Suprapubic skin (tissue), 4 donors: ENCODE measurements around the gene PLEKHG4. TPM values are rescaled to one million over a fixed set of nuclear protein-coding genes. Genes with fewer than 3 reads are reported as not detected.
A peak's percentile ranks its signal among the peaks of the same experiment; 100 is the strongest.

Source experiments
- DNase-seq, 2 donors: peaks; one replicate each; pipeline ENCODE4 v3.0.0-alpha.2; 2019; ENCODE audit warnings: low spot score in 2 of 2
- H3K27ac ChIP-seq: fragments of 200-600 bp; sonication (generic); one replicate; pipeline ENCODE4 v1.5.1; 2019
- H3K27me3 ChIP-seq: fragments of 200-600 bp; sonication (generic); one replicate; pipeline ENCODE4 v1.5.1; 2019
- H3K36me3 ChIP-seq: fragments of 200-600 bp; sonication (generic); one replicate; pipeline ENCODE4 v1.5.1; 2019
- H3K4me1 ChIP-seq: fragments of 200-600 bp; sonication (generic); one replicate; pipeline ENCODE4 v1.5.1; 2019
- H3K4me3 ChIP-seq: fragments of 200-600 bp; sonication (generic); one replicate; pipeline ENCODE4 v1.5.1; 2019; ENCODE audit warnings: mild to moderate bottlenecking
- H3K9me3 ChIP-seq: fragments of 200-600 bp; sonication (generic); one replicate; pipeline ENCODE4 v1.5.1; 2019
- CTCF ChIP-seq, 2 donors: fragments of 200-600 bp in 1 of 2; fragments of 450-650 bp in 1 of 2; sonication (generic) in 1 of 2; IDR thresholded peaks; one replicate each; pipeline ENCODE4 v1.5.1; 2016 to 2019; ENCODE audit warnings: antibody characterized with exemption in 2 of 2, mild to moderate bottlenecking in 1 of 2, moderate library complexity in 1 of 2
- EP300 ChIP-seq: sonication (generic); formaldehyde crosslinking; IDR thresholded peaks from one replicate; pipeline ENCODE4 v1.6.1; 2017; ENCODE audit warnings: antibody characterized with exemption
- POLR2A ChIP-seq, 2 donors: fragments of 450-650 bp; IDR thresholded peaks; one replicate each; pipeline ENCODE4 v1.6.1; 2017; ENCODE audit warnings: antibody characterized with exemption in 2 of 2, mild to moderate bottlenecking in 2 of 2, moderate library complexity in 2 of 2
- POLR2AphosphoS5 ChIP-seq, 3 donors: sonication (generic); formaldehyde crosslinking; IDR thresholded peaks; one replicate each; pipeline ENCODE4 v1.6.1; 2017; ENCODE audit warnings: antibody characterized with exemption in 3 of 3
- WGBS: methylation state at CpG from one replicate; pipeline ENCODE4 v1.1.5; 2018; 5-methylcytosine and 5-hydroxymethylcytosine counted together
- total RNA-seq, 4 donors: library from RNA; depleted of rRNA; stranded (reverse); fragments of >200 nt; gene quantifications; one replicate each; pipeline ENCODE4 v1.1.0, GENCODE V29; 2016

The PLEKHG4 gene
- total RNA-seq, 4 donors from 2014 or later, result 13.8 to 36.8 (median 26.9) TPM

DNA sequence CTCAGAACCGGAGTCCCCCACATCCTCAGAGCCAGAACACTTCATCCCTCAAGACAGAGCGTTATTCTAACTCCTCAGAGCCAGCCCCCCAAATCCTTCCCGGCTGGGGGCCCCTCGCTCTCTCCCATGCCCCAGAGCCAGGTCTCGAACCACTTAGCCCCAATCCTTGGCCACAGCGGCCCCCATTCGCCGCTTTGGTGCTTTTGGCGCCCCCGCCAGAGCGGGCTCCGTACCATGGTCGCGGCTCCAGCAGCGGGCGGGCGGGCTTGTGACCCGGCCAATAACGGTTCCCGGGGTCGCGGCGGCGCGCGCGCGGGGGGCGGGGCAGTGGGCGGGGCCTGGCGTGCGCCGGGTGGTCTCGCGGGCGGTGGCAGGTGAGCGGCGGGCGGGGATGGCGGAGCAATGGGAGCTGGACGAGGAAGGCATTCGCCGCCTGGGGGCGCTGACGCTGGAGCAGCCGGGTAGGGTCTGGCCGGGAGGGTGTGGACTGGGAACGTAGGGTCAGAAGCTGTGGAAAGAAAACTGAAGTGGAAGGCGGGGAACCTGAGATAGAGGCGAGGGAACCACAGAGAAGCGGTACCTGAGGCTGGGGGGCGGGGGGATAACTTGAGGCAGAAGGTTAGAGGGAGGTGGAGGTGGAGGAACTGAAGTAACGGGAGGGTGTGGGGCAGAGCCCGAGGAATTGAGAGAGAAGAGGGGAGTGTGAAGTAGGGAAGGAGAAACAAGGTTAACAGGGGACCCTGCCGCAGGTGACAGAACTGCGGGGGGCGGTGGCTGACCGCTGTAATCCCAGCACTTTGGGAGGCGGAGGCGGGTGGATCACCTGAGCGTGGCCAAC, 47.4 kb downstream of the PLEKHG4 start, which contains the start of the genes KCTD19 and LRRC36:
KCTD19 (minus strand) TSS at position 270 of the 838 bp plus-strand sequence; CDS start at position 236, 34 bp downstream.
LRRC36 (plus strand) TSS at position 344 of the 838 bp plus-strand sequence; CDS start at position 392, 48 bp downstream.
- peak in 1 of 2 donors; percentile 51 for TF ChIP-seq CTCF (IDR thresholded peaks at IDR 0.05)
- TF ChIP-seq POLR2AphosphoS5 (IDR thresholded peaks at IDR 0.05), result no peak
- no peaks in the 10 kb centered on the region for H3K36me3 ChIP-seq
- no peaks in the 10 kb centered on the region for H3K27me3 ChIP-seq
- H3K27ac ChIP-seq, result no peak within 1 kb of the TSS
- peak within 1 kb of the TSS; percentile 50 for H3K4me3 ChIP-seq
- DNase-seq, result peak; percentile 77 to 86
- H3K9me3 ChIP-seq, result no peaks in the 10 kb centered on the region
- 12% methylated on average over 34 of the region's 61 CpGs for WGBS
- H3K4me1 ChIP-seq, result peaks cover 17% of the 10 kb centered on the region

DNA sequence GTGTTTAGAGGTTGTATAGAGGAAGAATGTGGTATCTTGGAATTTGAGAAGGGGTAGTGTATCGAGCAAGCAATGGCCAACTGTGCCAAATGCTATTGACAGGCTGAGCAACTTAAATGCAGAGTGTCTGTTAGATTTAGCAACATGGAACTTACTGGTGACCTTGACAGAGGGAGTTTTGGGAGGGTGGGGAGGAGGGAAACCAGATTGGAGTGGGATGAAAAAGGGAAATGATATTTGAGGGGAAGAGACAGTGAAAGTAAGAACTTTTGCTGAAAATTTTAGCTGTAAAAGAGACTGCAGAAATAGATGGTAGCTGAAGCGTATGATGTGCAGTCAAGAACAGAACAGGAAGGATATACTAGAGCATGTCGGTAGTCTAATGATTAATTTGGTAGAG, 48.4 kb downstream of the PLEKHG4 start:
- DNase-seq, result no peak
- Histone ChIP-seq H3K27me3 (no peaks in the 10 kb centered on the region), H3K36me3 (no peaks in the 10 kb centered on the region), H3K4me3 (no peak overlapping the region), H3K9me3 (no peaks in the 10 kb centered on the region), H3K4me1 (peaks cover 17% of the 10 kb centered on the region), H3K27ac (no peak overlapping the region)
- TF ChIP-seq POLR2A (IDR thresholded peaks at IDR 0.05), result no peak
- TF ChIP-seq EP300, result no peak
- TF ChIP-seq CTCF (IDR thresholded peaks at IDR 0.05), result no peak
- no peak for TF ChIP-seq POLR2AphosphoS5 (IDR thresholded peaks at IDR 0.05)
- 74% methylated on average over 3 of the region's 3 CpGs for WGBS

DNA sequence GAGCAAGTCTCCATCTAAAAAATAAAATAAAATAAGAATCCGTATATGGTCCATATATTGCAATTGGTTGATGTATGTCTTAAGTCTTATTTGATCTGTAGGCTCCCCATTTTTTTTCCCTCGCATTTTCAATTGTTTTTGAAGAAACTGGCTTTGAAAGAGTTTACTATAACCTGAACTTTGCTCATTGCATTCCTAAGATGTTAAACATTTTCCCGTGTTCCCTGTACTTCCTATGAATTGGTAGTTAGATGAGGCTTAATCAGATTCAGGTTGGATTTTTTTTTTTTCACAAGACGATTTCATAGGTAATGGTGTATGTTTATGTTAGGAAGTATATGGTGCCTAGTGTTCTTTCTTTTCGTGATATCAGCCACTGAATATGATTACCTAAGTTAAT, 50.6 kb downstream of the PLEKHG4 start:
- 73% methylated on average over 5 of the region's 5 CpGs for WGBS
- no peaks in the 10 kb centered on the region for H3K9me3 ChIP-seq
- no peaks in the 10 kb centered on the region for H3K27me3 ChIP-seq
- no peak overlapping the region for H3K4me3 ChIP-seq
- no peak overlapping the region for H3K27ac ChIP-seq
- TF ChIP-seq CTCF (IDR thresholded peaks at IDR 0.05), result no peak
- no peaks in the 10 kb centered on the region for H3K36me3 ChIP-seq
- peaks cover 15% of the 10 kb centered on the region for H3K4me1 ChIP-seq
- DNase-seq, result no peak

- Histone ChIP-seq H3K4me3 (no peak overlapping the region), H3K27ac (no peak overlapping the region), H3K27me3 (no peaks in the 10 kb centered on the region), H3K4me1 (no peaks in the 10 kb centered on the region), H3K9me3 (no peaks in the 10 kb centered on the region), H3K36me3 (no peaks in the 10 kb centered on the region)
- no peak for DNase-seq
- no peak for TF ChIP-seq POLR2AphosphoS5 (IDR thresholded peaks at IDR 0.05)
- no peak for TF ChIP-seq EP300
- TF ChIP-seq CTCF (IDR thresholded peaks at IDR 0.05), result no peak
- TF ChIP-seq POLR2A (IDR thresholded peaks at IDR 0.05), result no peak
- 73% methylated on average over 2 of the region's 2 CpGs for WGBS
Observed at GRCh38 chr16:67333315-67333714, 54.0 kb downstream of the PLEKHG4 start.

DNA sequence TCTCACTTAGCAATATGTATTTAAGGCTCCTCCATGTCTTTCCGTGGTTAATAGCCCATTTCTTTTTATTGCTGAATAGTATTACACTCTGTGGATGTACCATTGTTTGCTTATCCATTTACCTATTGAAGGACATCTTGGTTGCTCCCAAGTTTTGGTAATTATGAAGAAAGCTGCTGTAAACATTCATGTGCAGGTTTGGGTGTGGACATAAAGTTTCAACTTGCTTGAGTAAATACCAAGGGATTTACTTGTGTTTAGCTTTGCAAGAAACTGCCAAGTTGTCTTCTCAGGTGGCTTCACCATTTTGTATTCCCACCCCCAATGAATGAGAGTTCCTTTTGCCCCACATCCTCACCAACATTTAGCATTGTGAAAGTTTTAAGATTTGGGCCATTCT, 56.8 kb downstream of the PLEKHG4 start:
- H3K36me3 ChIP-seq, result no peaks in the 10 kb centered on the region
- H3K27me3 ChIP-seq, result no peaks in the 10 kb centered on the region
- DNase-seq, result no peak
- no peak overlapping the region for H3K4me3 ChIP-seq
- no peak overlapping the region for H3K27ac ChIP-seq
- no peaks in the 10 kb centered on the region for H3K4me1 ChIP-seq
- H3K9me3 ChIP-seq, result no peaks in the 10 kb centered on the region
- TF ChIP-seq POLR2AphosphoS5 (IDR thresholded peaks at IDR 0.05) (no peak), POLR2A (IDR thresholded peaks at IDR 0.05) (no peak), EP300 (no peak), CTCF (IDR thresholded peaks at IDR 0.05) (no peak)
- 69% methylated on average over 1 of the region's 1 CpG for WGBS
